Prostate gland (tissue), 2 donors: ENCODE data around the gene CCDC167.

Experiments used
- POLR2A ChIP-seq: fragments of 450-650 bp; IDR thresholded peaks from one replicate; pipeline ENCODE4 v1.6.1; 2016; ENCODE audit warnings: antibody characterized with exemption, mild to moderate bottlenecking
- TF ChIP-seq, protein P1 (sequence below), 4 experiments: fragments of 200-600 bp in 2 of 4; fragments of 450-650 bp in 2 of 4; sonication (generic) in 2 of 4; IDR thresholded peaks; 1 replicate in 3 of 4; 2 replicates in 1 of 4; pipeline ENCODE4 v1.5.1; 2016 to 2019; ENCODE audit warnings: antibody characterized with exemption in 4 of 4, mild to moderate bottlenecking in 2 of 4, moderate library complexity in 2 of 4

DNA sequence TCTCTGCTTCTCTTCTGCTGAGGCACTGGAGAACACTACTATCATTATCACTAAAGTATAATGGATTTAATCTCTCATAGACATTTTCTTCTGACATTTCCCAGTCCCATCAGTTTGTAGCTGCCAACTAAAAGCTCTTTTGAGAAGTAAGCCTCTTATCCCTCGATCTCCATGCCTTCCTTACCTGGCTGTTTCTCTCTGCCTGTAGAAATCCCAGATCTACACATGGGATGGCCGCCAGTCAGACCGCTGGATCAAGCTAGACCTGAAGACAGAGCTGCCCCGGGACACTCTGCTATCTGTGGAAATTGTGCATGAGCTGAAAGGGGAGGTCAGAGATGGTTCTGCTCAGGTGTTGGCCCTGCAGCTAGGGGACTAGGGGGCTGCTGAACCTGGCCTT lies 25.4 kb downstream of the CCDC167 start:
- TF ChIP-seq, protein P1, sequence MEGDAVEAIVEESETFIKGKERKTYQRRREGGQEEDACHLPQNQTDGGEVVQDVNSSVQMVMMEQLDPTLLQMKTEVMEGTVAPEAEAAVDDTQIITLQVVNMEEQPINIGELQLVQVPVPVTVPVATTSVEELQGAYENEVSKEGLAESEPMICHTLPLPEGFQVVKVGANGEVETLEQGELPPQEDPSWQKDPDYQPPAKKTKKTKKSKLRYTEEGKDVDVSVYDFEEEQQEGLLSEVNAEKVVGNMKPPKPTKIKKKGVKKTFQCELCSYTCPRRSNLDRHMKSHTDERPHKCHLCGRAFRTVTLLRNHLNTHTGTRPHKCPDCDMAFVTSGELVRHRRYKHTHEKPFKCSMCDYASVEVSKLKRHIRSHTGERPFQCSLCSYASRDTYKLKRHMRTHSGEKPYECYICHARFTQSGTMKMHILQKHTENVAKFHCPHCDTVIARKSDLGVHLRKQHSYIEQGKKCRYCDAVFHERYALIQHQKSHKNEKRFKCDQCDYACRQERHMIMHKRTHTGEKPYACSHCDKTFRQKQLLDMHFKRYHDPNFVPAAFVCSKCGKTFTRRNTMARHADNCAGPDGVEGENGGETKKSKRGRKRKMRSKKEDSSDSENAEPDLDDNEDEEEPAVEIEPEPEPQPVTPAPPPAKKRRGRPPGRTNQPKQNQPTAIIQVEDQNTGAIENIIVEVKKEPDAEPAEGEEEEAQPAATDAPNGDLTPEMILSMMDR (IDR thresholded peaks at IDR 0.05) = no peak
- TF ChIP-seq POLR2A = no peak
